Bronchial epithelial cell (primary cell): ENCODE results near the gene RPRD2. TPM values are rescaled to one million over a fixed set of nuclear protein-coding genes. Genes with fewer than 3 reads are reported as not detected.
A peak's percentile ranks its signal among the peaks of the same experiment; 100 is the strongest.

Experiments
- DNase-seq: peaks from one replicate; pipeline ENCODE4 v3.0.0-alpha.2; 2010; ENCODE audit warnings: low read depth
- FAIRE-seq: peaks from 2 replicates; lab custom pipeline; 2011; peaks lifted over from hg19 to GRCh38; lab: Jason Lieb, UNC
- H3K27me3 ChIP-seq: 2 replicates; pipeline ENCODE4 v1.5.1; 2011; ENCODE audit warnings: low read length; ENCODE audit not compliant: control insufficient read depth, insufficient read depth
- H3K36me3 ChIP-seq: 2 replicates; pipeline ENCODE4 v1.5.1; 2011; ENCODE audit warnings: low read length; ENCODE audit not compliant: control insufficient read depth, insufficient read depth
- H3K4me3 ChIP-seq: 2 replicates; pipeline ENCODE4 v1.5.1; 2011; ENCODE audit warnings: mild to moderate bottlenecking, low read depth, low read length, control low read depth
- total RNA-seq: library from RNA; depleted of rRNA; stranded (reverse); fragments of >200 nt; gene quantifications from 2 replicates; pipeline ENCODE4 v1.2.1, GENCODE V29; 2014
- TF ChIP-seq, protein P1 (sequence below): IDR thresholded peaks from 2 replicates; pipeline ENCODE4 v1.5.1; 2011; ENCODE audit warnings: mild to moderate bottlenecking, moderate library complexity, low read length, control low read depth, inconsistent platforms; ENCODE audit not compliant: insufficient read depth, severe bottlenecking

Gene RPRD2
- total RNA-seq, 1 donor from 2014 or later = 4.5 TPM

DNA sequence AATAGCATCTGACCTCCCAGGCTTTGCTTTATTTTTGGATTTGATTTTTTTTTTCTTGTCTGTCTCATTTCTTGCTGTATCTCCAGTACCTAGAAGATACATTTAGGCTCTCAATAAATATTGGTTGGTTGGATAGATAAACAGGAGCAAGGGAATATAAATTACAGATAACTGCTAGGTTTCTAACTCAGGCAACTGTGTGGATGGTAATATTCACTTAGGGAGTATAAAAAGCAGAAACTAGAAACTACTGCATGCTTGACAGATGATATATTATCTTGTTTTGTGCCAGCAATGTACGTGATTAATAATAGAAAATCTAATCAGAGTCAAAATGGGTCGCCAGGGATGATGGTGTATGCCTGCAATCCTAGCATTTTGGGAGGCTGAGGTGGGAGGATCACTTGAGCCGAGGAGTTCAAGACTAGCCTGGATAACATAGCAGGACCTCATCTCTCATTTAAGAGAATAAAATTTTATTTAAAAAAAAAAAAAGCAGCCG lies 92.2 kb downstream of the RPRD2 start:
- Histone ChIP-seq H3K36me3 (peaks cover 7% of the 10 kb centered on the region), H3K27me3 (no peaks in the 10 kb centered on the region), H3K4me3 (no peak overlapping the region)
- TF ChIP-seq, protein P1, sequence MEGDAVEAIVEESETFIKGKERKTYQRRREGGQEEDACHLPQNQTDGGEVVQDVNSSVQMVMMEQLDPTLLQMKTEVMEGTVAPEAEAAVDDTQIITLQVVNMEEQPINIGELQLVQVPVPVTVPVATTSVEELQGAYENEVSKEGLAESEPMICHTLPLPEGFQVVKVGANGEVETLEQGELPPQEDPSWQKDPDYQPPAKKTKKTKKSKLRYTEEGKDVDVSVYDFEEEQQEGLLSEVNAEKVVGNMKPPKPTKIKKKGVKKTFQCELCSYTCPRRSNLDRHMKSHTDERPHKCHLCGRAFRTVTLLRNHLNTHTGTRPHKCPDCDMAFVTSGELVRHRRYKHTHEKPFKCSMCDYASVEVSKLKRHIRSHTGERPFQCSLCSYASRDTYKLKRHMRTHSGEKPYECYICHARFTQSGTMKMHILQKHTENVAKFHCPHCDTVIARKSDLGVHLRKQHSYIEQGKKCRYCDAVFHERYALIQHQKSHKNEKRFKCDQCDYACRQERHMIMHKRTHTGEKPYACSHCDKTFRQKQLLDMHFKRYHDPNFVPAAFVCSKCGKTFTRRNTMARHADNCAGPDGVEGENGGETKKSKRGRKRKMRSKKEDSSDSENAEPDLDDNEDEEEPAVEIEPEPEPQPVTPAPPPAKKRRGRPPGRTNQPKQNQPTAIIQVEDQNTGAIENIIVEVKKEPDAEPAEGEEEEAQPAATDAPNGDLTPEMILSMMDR = no peak
- no peak for DNase-seq
- FAIRE-seq = no peak

DNA sequence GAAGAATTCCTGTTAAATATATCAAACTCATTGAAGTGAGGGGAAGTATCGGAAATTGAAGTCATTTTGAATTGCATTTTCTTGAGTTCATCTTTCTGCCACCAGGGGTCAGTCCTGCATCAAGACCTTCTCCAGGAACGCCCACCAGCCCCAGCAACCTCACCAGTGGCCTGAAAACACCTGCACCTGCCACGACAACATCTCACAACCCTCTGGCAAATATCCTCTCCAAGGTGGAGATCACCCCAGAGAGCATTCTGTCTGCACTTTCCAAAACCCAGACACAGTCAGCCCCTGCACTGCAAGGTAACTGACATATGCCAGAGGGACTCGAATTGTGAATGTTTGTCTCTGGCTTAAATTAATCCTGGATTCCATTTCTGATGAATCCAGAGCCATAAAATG lies 100.5 kb downstream of the RPRD2 start:
- FAIRE-seq (no peak), DNase-seq (peak; percentile 58)
- Histone ChIP-seq H3K27me3 (no peaks in the 10 kb centered on the region), H3K4me3 (no peak overlapping the region), H3K36me3 (peaks cover 5% of the 10 kb centered on the region)
- TF ChIP-seq, protein P1 = peak; percentile 78

DNA sequence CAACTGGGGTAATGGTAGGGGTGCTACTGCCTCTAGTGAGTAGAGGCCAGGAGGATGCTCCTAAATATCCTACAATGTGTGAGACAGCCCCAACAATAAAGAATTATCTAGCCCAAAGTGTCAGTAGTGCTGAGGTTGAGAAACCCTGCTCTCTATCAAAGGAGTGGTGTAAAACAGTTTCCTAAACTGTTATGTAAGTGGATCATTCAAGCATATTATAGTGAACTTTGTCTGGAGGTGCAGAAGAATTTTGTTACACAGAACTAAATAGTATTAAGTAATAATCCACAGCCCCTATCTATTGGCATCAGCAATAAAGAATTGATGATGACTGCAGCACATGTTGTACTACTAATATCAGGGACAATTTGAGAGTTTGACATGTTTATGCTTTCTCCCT lies 103.0 kb downstream of the RPRD2 start:
- peaks cover 11% of the 10 kb centered on the region for H3K36me3 ChIP-seq
- TF ChIP-seq, protein P1 = no peak
- FAIRE-seq = no peak
- no peaks in the 10 kb centered on the region for H3K27me3 ChIP-seq
- DNase-seq = no peak
- no peak overlapping the region for H3K4me3 ChIP-seq

DNA sequence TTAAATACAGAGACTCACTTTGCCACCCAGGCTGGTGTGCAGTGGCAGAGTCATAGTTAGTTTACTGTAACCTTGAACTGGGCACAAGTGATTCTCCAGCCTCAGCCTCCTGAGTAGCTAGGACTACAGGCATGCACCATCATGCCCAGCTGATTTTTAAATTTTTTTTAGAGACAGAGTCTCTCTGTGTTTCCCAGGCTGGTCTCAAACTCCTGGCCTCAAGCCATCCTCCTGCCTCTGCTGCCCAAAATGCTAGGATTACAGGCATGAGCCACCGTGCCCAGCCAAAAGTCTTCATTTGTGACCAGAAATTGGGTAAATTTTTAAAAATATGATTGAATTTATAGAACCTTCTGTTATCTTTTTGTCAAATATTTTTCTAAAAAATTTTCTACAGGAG lies 105.3 kb downstream of the RPRD2 start:
- Histone ChIP-seq H3K27me3 (no peaks in the 10 kb centered on the region), H3K4me3 (no peak overlapping the region), H3K36me3 (peaks cover 17% of the 10 kb centered on the region)
- DNase-seq (peak; percentile 35), FAIRE-seq (no peak)
- TF ChIP-seq, protein P1 = no peak

DNA sequence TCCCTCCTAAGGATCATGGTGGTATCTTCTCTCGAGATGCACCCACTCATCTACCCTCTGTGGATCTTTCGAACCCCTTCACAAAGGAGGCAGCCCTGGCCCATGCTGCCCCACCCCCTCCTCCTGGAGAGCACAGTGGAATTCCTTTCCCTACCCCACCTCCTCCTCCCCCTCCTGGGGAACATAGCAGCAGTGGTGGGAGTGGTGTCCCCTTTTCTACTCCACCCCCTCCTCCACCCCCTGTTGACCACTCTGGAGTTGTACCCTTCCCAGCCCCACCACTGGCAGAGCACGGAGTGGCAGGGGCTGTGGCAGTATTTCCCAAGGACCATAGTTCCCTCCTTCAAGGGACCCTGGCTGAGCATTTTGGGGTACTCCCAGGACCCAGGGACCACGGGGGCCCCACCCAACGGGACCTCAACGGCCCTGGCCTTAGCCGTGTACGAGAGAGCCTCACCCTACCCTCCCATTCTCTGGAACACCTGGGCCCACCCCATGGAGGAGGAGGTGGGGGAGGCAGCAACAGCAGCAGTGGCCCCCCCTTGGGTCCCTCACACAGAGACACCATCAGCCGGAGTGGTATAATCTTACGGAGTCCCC lies 108.8 kb downstream of the RPRD2 start:
- FAIRE-seq = no peak
- Histone ChIP-seq H3K36me3 (peaks cover 16% of the 10 kb centered on the region), H3K4me3 (no peak overlapping the region), H3K27me3 (no peaks in the 10 kb centered on the region)
- TF ChIP-seq, protein P1 = no peak
- no peak for DNase-seq

DNA sequence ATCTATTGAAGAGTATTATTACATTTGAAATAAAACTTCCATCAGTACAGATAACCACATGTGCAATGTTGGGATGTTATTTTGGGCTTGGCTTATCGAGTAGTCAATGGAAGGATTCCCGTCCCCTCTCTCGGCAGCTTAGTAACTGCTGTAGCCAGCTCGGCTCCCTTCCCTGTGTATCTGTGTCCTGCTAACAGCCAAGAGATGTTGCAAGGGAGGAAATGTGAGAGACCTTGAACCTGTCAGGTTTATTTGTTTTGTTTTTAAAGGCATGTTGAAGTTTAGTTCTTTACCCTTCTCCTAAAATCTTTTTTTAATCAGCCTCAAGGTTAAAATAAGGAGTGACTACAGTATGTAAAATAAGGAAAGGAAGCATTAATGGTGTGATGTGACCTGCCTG lies 109.7 kb downstream of the RPRD2 start:
- TF ChIP-seq, protein P1 = no peak
- no peaks in the 10 kb centered on the region for H3K27me3 ChIP-seq
- FAIRE-seq (no peak), DNase-seq (no peak)
- no peak overlapping the region for H3K4me3 ChIP-seq
- H3K36me3 ChIP-seq = peaks cover 16% of the 10 kb centered on the region
